ENCODE data around the gene MMP12.
"Not testable (repeated sequence)": the region's sequence is repeated elsewhere in the genome, so short reads cannot be mapped to it uniquely, and the experiment has no call there.

MMP12 gene

DNA sequence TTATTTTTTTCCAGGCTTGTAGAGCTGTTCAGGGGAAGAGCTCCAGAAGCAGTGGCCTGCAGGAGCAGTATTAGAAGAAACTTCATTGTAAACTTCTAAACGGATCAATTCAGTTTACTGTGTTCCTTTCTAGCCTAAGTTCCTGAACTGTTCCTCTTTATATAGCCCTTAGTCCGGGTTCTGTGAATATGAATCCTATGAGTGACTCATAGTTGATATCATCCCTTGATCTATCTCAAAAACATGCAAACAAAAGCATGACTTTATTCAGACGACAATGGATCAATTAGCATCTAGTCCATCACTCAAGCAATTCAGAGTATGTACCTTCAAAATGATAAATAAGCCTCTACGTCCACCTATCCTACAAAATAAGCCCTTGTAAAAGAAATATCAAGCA lies at the start of gene MMP12:
MMP12 (minus strand) TSS at position 131 of the 400 bp plus-strand sequence; CDS start at position 86, 45 bp downstream.
- DNase-seq: no peak

DNA sequence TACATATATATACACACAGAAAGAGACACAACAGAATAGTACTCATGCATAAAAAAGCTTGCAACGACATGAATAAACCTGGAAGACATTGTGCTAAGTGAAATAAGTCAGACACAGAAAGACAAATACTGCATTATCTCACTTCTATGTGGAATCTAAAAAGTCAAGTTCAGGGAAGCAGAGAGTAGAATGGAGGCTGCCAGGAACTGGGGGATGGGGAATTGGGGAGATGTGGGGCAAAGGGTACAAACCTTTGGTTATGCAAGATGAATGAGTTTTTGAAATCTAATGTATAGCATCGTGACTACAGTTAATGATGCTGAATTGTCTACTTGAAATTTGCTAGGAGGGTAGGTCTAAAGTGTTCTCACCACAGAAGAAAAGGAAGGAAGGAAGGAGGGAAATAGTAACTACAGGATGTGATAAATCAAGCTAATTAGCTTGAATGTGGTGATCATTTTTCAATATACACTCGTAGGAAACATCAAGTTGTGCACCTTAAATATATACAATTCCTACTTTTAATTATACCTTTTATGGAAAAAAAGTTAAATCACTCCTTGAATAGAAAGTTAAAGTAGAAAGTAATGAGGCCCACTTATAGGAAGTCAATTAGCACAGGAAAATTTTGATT lies 46.9 kb upstream of the MMP12 start:
- DNase-seq: no peak

DNA sequence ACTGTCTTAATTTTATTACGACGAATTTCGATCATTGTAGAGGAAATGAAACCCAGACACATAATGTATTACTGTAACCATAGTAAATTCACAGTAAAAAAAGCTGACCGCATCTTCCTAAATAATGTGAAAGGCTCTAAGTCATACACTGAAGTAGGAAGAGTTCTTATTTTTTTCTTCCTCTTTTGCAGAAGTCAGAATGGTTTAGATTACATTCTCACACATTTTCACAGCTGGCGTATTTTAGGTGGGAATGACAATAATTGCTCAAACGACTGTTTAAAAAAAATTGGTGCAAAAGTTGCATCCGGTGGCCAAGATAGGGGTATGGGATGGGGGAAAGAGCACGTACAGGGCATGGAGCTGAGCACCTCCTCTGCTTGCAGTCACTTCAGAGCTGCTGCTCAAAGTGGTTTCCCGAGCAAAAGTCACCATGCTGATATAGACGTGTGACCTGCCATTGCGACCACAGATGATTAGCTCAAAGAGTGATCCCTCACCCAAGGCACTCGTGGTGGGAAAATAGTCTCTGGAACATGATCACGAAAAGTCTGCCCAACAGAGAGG lies 45.4 kb upstream of the MMP12 start:
- DNase-seq: no peak

DNA sequence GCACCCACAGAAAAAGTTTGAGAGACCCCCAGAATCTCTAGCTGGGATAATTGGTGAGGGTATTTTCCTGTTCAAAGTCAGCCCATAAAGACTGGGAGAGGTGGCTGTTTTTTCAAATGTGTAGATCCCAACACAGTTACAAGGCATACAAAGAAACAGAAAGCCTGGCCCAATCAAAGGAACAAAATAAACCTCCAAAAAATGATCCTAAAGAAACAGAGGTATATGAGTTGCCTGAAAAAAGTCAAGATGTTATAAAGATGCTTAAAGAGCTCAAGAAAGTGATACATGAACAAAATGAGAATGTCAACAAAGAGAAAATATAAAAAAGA lies 40.2 kb upstream of the MMP12 start:
- no peak for DNase-seq

DNA sequence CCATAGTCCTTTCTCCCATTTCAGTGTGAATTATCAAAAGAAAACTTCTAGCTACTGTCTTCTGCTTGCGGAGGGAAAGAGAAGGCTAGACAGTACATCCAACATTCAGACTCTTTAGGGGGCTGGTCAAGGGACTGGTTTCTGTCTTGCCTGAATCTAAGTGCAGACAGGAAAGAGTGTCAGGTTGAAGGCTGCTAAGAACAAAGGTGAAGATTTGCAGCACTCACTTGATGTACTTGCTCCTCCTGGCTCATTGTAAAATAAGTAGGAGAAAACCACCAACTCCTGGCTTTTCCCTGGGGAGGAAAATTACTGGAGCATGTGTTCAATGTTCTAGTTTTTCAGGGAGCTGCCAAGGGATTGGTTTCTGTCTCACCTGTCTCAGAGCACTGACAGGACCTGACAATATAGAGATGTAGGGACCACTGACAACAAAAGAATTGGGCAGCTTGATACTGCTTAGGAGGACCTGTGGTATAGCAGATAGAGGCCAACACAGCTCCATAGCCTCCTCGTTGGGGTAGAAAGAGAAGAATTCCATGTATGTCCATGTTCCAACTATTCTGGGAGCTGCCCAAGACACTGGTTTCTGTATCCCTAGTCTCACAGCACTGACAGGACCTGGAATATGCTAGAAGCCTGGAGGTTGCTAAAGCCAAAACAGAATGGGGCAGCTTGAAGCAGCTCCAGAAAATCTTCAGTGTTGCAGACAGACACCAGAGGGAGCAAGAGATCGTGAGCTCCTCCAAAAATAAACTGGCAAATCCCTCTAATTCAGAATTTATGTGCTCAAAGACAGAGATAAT lies 39.7 kb upstream of the MMP12 start:
- peak; percentile 12 for DNase-seq

DNA sequence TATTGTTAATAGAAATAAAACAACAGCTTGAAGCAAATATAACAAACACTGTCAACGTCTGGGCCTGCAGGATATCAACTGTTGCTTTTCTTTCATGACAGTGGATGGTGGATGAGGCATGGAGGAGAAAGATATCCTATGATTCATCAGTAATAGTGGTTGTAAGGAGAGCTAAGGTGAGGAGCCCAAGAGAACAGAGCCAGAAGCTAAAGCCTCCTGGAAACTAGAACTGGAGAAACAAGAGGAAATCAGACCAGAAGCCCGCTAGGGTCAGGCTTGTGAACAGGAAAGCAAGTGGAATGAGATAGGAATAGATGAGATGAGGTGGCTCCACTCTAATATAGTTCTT lies 37.7 kb upstream of the MMP12 start:
- DNase-seq: no peak

DNA sequence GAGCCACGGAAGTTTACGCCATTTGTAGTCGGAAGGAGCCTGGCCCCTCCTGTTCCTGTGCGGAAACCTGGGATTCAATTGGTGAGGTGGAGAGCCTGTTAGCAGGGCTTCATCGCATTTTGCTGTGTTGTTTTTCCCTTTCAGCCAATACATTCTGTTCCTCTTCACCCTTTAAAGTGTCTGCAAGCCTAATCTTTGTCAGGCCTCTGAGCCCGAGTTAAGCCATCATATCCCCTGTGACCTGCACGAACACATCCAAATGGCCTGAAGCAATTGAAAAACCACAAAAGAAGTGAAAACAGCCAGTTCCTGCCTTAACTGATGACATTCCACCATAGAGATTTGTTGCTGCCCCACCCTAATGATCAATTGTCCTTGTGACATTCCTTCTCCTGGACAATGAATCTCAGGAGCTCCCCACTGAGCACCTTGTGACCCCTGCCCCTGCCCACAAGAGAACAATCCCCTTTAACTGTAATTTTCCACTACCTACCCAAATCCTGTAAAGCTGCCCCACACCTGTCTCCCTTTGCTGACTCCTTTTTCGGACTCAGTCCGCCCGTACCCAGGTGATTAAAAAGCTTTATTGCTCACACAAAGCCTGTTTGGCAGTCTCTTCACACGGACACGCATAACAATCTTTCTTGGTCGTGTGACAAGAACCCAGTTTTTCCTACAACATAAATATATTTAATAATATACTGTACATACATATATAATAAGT lies 37.1 kb upstream of the MMP12 start:
- DNase-seq: no peak

DNA sequence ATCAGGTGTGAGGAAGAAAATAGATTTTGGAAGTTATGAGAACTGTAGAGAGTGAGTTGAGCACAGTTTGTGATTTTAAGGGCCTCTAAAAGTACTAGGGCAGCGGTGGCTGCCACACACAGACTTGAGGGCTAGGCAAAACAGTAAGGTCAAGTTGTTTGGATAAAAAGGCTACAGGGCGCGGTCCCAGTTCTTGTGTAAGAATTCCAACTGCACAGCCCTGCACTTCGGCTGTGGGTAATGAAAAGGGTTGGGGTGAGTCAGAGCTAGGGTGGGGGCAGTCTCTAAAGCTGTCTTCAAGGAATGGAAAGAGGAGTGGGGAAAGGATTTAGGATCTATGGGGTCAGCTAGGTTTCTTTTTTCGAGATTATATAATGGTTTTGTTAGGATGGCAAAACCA lies 31.1 kb upstream of the MMP12 start:
- not testable (repeated sequence) for DNase-seq

DNA sequence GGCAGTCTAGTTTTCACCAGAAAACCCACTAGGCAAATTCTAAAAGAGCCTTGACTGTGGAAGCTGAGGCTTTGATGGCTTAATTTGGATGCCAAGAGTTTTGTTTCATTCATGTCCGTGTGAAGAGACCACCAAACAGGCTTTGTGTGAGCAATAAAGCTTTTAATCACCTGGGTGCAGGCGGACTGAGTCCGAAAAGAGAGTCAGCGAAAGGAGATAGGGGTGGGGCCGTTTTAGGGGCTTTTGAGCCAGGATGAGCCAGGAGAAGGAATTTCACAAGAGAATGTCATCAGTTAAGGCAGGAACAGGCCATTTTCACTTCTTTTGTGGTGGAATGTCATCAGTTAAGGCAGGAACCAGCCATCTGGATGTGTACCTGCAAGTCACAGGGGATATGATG lies 29.1 kb upstream of the MMP12 start:
- not testable (repeated sequence) for DNase-seq

DNA sequence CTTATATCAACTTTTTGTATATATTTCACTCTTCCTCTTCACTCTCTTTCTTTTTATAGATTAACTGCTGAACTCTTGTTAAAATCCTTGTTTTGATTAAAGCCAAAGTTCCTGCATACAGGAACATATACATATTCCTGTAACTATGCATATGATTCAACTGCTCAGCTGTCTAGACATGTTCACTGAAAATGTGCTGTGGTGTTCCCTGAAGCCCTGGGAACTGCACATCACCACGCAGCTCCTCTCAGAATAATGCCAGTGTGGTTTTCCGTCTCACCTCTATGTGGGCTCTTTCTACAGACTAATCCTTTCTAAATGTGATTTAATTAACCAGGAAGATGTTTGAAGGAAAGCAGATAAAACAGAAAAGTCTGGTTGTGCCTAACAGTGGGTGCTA lies 25.6 kb upstream of the MMP12 start:
- no peak for DNase-seq

DNA sequence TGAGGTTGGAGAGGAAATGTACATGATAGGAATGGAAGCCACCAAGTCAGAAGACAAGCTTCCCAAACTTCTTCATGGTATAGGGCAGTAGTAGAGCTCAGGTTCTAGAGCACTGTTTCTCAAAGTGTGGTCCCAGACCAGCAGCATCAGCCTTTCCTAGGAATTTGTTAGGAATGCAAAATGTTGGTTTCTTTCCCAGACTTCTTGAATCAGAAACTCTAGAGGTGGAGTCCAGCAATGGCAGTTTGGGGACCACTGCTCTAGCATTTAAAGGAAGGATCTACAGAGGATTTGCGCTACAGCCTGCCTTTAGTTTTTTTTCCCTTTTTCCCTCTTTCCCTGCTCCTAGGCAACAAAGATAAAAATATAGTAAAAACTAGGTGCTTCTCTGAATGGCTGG lies 17.0 kb upstream of the MMP12 start:
- no peak for DNase-seq

DNA sequence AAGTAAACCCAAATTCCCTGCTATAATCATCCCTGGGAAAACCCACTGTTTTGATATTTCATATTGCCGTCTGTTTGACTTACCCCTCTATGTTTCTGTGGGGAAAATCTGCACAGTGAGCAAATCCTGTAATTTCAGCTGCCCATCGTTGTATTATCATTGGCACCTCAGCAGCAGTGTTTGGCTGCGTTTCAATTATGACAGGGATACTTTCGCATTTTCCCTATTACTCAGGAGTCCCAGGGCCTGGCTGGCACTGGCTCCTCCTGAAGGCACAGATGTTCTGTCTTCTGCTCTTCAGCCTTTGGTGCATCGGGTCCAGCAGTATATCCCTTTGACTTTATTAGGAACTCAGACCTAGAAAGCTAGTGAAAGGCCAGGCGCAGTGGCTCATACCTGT lies 12.2 kb upstream of the MMP12 start:
- DNase-seq: no peak

DNA sequence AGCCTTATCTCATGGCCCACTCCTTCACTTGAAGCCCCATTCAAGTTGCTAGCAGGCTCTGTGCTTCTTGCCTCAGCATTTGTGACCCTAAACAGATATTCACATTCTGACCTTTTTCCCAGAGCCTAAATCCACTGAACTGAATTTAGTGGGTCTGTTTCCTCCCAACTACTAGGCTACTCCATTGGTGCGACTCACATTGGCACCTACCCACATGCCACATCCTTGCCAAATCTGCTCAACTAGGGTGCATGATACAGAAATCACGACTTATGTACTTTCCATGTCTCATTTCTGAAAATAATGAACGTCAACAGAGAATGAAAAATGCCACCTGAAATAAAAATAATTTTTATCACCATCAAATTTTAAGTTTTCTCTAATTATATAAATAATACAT lies 8.4 kb upstream of the MMP12 start:
- DNase-seq: no peak

DNA sequence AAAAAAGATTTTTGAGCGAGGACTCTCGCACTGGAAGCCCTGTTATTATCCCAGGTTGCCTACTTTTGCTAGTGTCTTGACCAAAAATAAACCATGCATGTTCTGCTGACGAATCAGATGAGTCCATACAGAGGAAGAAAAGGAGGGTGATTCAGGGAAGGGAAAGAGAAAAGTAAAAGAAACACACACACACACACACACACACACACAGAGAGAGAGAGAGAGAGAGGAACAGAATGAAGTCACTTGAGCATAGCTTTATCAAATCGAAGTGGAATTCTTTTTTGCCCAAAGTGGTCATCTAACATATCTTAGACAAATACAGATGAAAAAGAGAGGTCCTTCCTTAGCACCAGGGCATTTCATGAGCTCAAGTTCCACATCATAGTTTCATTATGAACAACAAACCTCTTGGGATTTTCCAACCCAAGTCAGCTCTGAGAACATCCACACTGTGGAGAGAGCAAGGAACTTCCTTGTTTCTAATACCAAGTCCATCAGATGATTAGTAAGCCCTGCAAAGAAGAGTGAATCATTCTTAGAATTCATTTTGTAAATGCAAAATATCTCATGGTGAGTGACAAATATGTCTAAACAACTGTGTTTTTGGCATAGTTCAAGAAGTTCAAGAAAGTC lies 7.7 kb upstream of the MMP12 start:
- no peak for DNase-seq

DNA sequence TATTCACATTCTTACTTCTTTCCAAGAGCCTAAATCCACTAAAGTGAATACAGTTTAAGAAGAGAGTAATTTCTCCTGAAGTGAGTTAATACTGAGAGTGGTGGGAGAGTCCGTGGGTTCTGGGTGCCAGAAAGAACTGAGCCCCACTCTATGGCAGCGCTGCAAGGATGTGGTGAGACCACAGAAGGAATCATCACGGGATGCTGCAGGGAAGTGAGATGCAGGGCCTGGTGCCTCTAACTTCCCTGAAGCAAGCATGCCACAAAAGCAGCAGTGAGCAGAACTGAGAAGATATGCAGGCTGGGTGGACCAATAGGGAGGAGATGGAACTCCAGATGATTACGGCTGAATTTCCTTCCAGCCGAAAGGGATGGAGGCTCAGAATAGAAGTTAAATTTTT lies 5.0 kb upstream of the MMP12 start:
- DNase-seq: no peak

DNA sequence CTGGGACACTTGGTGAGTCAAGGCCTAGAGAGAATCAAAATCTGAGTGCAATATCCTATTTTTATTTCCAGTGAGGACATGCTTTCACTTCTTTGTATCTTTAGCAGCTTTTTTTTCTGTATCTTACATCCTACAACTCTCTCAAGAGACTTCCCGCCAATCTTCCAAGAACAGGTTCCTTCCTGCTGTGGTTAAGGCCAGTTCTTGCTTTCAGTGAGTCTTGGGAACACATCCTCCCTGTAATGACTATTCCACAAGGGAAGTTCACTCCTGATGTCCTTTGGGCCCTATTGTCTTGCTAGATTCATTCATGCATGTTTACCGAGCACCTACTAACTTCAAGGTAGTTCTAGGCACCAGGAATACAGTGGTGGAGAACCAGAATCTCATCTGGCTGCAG lies 3.8 kb upstream of the MMP12 start:
- DNase-seq: no peak

DNA sequence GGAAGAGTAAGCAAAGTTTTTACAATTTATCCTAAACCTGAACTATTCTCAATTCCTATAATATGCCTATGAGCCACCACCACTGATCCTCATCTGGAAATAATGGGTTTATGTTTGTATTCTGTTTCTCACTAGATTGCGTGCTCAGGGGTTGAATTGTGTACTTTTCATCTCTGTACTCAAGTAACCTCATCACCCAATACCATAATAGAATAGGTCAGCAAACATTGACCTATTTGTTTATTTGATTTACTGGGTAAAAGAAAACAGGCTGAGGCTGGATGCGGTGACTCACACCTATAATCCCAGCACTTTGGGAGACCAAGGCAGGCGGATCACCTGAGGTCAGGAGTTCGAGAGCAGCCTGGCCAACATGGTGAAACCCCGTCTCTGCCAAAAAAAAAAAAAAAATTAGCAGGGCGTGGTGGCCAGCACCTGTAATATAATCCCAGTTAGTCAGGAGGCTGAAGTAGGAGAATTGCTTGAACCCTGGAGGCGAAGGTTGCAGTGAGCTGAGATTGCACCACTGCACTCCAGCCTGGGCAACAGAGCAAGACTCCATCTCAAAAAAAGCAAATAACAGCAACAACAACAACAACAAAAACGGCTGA lies 5.3 kb downstream of the MMP12 start:
- DNase-seq: not testable (repeated sequence)

DNA sequence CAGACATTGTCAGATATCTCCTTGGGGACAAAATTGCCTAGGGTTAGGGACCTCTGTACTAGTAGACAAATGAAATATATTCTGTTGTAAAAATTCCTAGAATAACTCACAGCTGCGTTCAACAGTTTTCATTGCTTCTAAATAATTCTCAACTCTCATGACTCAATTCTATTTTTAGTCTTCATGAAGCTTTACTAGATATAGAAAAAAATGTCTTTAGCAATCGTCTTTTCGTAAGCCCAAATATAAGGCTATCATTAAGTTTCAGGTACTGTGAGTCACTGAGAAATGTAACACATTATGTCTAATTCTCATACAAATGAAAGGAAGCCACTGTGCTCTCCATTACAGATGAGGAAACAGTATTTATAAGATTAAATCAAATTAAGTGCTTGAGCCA lies 6.4 kb downstream of the MMP12 start:
- no peak for DNase-seq

DNA sequence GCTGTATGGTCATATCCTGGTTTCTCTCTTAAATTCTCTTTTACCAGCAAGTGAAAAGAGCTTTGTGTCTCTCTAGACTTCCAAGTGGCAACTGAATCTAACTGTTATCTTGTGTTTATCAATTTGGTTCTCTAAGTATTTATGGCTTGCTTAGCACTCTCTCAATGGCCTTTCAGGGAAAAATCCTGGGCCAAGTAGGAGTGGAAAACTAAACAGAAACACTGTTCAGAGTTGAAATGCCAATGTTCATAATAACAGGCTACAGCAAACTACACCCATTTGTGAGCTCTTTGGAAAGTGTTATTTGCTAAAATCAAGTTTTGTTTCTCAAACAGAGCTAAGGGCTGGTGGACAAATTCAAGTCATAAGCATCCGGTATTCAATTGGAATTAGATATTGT lies 10.1 kb downstream of the MMP12 start:
- no peak for DNase-seq

DNA sequence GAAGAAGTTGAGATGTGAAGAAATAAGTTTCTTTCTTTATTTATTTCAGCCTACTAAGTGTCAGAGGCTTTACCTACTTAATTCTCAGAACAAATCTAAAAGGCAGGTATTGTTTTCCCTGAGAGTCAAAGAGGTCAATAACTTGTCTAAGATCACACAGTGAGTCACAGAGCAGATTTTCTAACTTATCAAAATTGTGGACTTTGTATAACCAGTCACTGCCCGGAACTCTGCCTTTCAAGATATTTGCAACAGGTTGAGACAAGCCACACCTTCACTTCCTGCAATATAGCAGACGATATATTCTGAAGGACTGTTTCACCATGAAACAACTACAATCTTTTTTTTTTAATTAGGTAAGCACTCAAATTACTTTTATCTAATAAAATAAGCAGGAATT lies 20.8 kb downstream of the MMP12 start:
- no peak for DNase-seq

DNA sequence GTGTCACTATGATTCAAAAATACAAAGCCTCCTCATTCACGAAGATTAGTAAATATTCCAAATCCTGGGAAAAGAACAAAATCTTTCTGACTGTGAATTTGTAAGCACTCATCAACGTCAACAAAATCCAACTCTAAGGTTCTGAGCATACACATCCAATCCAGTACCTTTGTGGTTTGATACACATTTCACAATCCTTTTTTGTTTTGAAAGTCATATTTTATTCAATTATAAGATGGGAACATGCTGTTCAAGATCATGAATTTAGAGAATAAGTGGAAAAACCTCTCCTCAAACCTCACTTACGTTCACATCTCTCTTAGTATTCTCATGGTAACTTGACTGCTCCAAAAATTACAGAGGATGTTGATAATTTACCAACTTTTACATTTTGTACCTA lies 21.7 kb downstream of the MMP12 start:
- DNase-seq: no peak

DNA sequence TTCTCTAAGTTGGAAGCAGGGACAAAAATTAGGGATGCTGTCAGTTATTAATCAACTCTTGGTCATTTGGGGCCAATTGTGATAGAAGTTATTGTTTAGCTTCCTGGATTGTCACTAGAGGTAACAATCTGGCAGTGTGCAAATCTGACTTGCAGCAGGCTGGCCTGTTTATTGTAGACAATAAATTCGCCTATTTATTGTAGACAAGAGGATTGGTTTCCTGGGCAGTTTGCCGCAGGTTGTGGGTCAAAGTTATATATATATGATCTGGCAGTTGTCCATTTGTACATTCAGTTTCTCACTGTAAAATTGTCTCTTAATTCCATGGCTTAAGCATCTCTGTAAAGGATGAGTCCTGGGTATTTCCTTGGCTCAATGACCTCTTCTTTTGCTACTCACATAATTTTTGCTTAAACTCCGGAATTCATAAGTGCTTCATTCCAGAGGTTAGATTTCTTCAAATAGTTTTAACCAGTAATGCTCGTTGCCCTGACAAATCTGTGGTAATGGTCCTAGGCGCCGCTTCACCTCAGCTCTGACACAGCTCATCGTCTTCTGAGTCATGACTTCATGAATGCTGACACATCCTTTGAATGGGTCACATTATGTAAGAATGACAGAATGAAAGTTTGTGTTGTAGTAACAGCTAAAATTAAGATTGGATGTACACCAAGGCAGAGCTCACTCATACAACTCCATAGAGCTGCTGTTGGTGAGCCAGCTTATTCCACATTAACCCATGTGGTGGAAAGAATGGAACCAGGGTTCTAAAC lies 23.6 kb downstream of the MMP12 start:
- DNase-seq: no peak
